Sciatic nerve (tissue), 2 donors: Measurements from ENCODE around the gene TSHZ1. TPM values are rescaled to one million over a fixed set of nuclear protein-coding genes. Genes with fewer than 3 reads are reported as not detected.

Experiments used
- ATAC-seq: fragments of 200-7000 bp; cut with Tn5 transposase; one replicate; pipeline ENCODE4 v1.9.1; 2020; ENCODE audit warnings: mild to moderate bottlenecking, moderate library complexity
- DNase-seq: peaks from one replicate; pipeline ENCODE4 v3.0.0-alpha.2; 2020; ENCODE audit warnings: low spot score
- intact Hi-C: fragments of 100-400 bp; cut with DNase I; formaldehyde crosslinking; loops from one replicate; pipeline ENCODE4 v1.14.2; 2022
- total RNA-seq: library from RNA; stranded (reverse); fragmentation: NEBNext Ultra II Directional; extraction: Animal tissue kit (Norgen Biotek cat#: 25700); gene quantifications from one replicate; pipeline ENCODE4 v1.2.1, GENCODE V29; 2021
- donor health status: DM: no; HTN: no; CAD: no.
- donor health status: DM: no; HTN: no; CAD: no.

The TSHZ1 gene, protein sequence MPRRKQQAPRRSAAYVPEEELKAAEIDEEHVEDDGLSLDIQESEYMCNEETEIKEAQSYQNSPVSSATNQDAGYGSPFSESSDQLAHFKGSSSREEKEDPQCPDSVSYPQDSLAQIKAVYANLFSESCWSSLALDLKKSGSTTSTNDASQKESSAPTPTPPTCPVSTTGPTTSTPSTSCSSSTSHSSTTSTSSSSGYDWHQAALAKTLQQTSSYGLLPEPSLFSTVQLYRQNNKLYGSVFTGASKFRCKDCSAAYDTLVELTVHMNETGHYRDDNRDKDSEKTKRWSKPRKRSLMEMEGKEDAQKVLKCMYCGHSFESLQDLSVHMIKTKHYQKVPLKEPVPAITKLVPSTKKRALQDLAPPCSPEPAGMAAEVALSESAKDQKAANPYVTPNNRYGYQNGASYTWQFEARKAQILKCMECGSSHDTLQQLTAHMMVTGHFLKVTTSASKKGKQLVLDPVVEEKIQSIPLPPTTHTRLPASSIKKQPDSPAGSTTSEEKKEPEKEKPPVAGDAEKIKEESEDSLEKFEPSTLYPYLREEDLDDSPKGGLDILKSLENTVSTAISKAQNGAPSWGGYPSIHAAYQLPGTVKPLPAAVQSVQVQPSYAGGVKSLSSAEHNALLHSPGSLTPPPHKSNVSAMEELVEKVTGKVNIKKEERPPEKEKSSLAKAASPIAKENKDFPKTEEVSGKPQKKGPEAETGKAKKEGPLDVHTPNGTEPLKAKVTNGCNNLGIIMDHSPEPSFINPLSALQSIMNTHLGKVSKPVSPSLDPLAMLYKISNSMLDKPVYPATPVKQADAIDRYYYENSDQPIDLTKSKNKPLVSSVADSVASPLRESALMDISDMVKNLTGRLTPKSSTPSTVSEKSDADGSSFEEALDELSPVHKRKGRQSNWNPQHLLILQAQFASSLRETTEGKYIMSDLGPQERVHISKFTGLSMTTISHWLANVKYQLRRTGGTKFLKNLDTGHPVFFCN (N-terminal part only)
- total RNA-seq = 25.4 TPM

DNA sequence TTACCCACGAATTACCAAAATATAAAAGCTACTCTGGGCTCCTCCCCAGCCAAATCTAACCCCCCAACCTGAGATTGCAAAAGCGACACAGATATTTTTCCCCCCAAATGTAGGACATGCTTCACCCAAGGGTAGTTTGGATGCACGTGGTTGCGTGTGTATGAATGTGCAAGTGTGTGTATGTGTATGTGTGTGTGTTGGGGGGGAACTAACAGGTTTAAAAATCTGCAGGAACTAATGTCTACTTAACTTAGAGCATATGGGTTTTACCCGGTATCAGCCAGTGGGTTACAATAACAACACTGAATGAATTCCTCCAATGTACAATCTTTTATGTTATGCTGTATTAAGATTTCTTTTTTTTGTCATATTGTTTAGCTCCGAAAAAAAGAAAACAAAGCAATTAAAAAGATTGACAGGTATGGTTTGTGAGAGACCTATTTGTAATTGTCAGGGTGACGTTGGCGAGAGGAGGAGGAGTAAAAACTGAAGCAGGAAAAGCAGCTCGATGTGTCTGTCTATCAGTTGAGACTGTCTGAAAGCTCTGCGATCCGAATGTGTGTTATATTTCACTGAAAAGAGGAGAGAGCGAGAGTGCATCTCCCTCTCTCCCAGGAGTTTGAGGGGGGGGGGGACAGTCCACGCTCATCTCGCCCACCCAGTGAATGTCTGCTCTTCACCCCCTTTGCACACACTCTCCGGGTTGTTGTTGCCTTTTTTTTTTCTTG lies at the start of gene TSHZ1:
TSHZ1 (plus strand) TSS at position 524 of the 728 bp plus-strand sequence. CDS start 1,080 bp downstream, outside the sequence.
- DNase-seq (peak; percentile 69), ATAC-seq (peak; percentile 84)
- intact Hi-C loops = no loop called here

DNA sequence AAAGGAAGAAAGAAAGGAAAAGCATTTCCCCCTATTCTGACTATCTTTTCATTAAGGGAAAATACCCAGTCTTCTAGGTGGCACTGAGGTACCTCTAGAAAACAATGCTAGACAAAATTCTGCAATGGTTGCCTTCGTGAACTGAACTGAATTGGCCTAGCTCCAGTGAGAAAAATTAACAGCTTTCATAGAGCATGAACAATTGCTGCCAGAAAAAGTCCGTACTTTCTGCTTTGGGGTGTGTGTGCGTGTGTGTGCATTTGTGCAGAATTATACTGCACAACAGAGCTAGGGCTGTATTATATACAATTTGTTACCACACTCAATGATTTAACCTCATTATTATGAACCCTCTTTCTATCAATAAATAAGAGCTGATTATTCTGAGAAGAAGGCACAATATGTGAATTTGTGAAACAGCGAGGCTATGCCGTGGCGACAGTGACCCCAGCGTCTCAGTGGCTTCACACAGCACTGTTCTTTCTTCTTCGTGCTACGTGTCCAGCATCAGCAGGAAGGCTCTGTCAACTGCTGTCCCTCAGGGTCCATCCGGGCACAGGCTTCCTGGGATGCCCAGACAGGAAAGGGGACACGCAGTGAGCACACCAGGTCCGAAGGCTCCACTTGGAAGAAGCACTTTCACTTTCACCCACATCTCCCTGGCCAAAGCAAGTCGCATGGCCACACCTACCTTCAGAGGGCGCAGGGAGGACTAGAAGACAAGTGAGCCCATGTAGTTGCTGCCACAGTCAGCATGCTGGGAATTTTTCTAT lies 49.2 kb upstream of the TSHZ1 start:
- no peak for DNase-seq
- intact Hi-C loops = no loop called here
- ATAC-seq = peak; percentile 49

DNA sequence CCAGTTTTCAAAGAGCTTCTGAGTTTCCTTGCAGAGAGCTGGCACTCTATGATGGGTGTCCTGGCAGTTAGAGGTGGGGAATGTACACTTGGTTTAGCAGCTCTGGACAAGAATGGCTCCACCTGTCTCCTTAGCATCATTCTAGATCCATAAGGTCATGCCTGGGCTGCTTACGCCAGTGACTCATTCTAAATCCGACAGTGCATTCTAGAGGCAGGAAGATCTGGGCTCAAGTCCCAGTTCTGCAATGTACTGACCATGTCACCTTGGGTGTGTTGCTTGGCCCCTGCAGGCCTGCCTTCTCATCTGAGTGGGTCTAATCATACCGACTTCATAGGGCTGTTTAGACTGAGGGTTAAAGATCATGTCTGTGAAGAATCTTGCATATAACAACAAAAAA lies 48.1 kb upstream of the TSHZ1 start:
- DNase-seq (no peak), ATAC-seq (no peak)
- intact Hi-C loops = no loop called here

DNA sequence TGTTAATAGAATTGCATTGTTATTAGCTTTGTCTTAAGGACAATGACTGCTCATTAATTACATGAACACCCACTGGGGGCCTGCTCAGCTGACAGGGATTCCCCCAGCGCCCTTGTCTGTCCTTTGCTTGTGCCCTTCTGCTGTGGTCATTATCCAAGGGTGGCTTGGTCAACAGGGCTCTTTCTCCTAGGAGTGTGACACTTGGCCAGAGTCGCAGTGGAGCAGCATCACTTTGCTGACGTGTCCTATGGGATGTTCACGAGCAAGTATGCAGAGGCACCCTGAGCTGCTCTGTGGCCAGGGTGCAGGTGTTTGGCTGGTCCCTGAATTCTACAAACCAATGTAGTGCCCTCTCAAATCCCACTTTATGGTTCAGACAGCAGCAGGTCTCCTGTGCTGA lies 47.6 kb upstream of the TSHZ1 start:
- ATAC-seq = no peak
- no peak for DNase-seq
- intact Hi-C loops = no loop called here

DNA sequence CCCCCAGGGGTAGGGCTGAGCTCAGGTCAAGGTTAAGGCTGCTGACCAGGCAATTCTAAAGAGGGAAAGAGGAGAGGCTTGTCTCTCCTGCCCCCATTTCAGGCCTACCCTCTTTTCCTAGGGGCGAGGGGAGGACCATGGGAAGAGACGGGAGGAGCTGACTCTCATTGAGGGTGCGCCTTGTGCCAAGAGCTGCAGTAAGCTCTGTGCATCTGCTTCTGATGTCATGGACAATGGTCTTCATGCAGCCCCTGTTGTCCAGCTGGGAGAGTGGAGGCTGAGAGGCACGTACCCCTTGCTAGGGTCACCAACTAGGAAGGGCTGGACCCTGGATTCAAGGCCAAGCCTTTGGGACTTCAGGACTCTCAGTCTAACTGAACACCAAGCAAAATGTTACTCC lies 46.9 kb upstream of the TSHZ1 start:
- ATAC-seq (no peak), DNase-seq (no peak)
- intact Hi-C loops = no loop called here

DNA sequence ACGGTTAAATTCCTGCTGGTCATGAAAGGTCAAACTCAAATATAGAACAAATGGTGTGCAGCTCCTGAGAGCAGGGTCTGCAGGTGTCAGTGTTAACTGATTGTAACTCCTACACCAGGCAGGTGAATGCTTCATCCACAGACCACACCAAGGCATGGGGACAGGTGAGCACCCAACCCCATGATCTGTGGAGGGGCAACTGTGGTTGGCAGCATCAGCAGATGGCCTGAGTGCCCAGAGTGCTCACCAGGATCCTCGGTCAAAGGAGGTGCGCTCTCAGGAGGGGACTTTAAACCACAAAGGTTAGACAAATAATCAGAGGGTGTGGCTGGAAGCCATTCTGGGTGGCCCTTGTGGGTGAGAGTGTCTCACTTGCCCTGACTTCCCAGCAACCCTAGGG lies 46.1 kb upstream of the TSHZ1 start:
- ATAC-seq = no peak
- intact Hi-C loops = no loop called here
- no peak for DNase-seq

DNA sequence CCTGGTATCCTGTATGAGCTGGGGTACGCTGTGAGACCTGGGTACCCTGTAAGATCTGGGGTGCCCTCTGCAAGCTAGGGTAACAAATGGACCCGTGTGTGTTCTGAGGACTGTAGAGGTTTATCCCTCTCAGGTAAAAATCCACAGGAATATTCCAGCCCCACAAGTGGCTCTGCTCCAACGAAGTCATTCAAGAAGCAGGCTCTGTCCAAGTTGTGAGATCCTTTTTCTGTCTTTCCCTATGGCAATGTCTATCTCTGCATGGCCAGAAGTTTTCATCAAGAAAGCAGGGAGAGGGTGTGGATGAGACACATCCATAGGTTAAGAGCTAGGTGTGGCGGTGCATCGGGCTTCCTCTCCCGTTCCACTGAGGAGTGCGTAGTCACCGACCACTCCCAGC lies 44.7 kb upstream of the TSHZ1 start:
- DNase-seq = no peak
- intact Hi-C loops = no loop called here
- no peak for ATAC-seq

DNA sequence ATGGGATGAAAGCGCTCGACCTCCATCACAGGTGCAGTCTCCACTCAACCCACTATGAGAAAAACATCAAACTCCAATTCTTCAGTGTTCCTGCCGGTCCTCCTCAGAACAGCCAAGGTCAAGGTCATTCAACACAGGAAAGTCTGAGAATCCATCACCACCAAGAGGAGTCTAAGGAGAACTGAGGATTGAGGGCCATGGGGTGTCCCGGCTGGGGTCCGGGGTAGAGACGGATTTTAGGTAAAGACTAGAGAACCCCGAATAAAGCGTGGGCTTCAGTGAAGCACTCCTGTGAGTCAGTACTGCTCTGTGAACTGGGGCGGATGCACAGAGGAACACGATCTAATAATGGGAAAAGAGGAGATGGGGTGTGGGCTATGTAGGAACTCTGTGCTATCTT lies 43.5 kb upstream of the TSHZ1 start:
- DNase-seq (no peak), ATAC-seq (no peak)
- intact Hi-C loops = no loop called here

DNA sequence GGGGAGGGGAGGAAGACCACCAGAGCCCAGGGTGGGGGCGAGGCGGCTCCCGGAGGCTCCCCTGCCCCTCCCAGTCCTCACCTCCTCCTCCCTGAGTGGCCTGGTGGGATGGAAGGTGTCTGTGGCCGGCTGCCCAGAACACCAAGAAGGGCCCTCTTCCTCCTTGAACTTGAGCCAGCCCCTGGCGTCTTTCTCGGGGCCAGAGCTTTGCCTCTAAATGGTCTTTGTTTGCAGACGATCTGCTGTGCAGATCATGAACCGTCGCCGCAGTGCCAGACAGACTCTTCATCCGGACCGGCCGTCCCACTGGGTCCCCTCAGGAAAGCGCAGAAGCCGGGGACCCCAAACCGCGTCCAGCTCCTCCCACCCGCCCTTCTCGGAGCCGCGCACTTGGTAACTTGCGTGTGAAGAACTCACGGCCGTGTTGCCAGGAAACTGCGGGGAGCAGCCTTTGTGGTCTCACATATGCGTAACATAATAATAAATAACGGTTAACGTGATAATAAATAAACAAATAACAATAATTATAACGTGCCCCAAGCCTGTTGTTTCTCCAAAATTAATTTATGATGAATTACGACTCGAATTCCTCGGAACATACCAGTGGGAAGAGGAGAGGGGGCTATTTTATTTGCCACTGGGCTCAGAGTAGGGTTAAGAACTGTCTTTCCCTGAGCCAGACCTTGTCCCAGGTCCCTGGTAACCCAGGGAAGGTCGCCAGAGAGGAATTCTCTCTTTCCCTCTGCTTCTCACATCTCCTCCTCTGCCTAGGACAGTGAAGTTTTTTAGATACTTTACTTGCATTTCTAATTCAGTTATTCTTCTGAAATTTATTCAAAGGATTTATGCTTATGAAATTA lies 42.6 kb upstream of the TSHZ1 start:
- no peak for ATAC-seq
- intact Hi-C loops = no loop called here

DNA sequence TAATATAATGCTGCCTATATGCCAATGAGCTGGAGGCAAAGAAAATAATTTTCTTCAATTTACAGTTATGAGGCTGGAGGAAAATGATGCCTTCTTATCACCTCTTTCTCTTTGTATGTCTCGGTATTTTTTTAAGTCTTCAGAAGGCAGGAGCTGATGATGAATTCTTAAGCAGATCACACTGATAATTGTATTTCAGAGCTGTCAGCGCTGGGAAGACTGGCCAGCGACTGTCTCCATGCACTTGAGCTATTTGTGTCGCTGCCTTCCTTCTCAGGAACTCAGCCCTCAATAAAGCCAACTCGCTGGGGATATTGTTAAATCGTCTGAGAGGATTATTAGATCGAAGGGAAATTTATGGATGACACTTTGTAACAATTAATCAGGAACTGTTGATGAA lies 42.0 kb upstream of the TSHZ1 start:
- ATAC-seq = no peak
- no peak for DNase-seq
- intact Hi-C loops = no loop called here

More for the DNA sequence above, 42.6 kb upstream of the TSHZ1 start:
- no peak for DNase-seq

DNA sequence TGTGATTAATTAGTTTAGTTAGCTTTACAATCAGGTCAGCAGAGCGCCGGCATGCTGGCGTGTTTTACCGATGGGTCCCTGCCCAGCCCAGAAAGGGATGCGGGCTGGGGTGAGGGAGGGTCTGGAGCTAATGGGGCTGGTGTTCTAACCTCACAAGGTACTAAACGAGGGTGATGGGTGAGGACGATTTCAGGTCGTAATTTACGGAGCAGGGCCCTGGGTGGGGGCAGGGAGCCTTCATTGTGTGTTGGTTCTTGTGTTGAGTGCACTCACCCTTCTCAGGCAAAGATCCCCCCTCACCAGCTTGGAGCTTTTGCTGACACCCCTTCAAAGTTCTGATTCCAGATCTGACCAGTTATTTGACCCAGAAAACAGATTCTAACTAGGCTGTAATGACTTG lies 41.2 kb upstream of the TSHZ1 start:
- intact Hi-C loops = no loop called here
- no peak for ATAC-seq

DNA sequence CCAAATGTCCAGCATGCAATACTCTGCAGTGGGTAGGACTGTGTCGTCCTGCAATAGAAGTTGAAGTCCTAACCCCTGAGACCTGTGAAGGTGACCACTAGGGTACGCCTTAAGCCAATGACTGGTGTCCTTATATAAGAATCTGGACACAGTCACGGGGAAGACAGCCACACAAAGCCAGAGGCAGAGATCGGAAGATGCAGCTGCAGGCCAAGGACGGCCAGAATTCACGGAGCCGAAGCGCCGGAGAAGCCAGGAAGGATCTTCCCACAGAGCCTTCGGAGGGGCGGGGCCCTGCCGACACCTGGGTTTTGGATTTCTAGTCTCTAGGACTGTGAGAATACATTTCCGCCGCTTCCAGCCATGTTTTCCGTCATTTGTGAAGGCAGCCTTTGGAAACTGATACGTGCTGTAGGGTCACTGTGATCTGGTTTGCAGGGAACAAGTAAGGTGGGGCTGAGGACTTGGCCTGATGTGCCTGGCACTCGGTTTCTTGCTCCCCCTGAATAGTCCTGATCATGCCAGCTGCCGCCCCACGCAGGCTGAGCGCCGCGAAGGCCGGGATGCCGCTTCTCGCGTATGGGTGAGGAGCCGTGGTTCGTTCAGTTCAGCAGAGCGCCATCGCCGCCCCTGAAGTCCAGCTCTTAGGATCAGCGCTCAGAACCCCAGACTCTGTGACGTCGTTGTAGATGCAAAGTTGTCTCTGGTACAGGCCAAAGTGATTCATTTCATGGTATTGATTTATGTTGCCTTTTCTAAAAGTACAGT lies 40.4 kb upstream of the TSHZ1 start:
- DNase-seq (no peak), ATAC-seq (no peak)
- intact Hi-C loops = no loop called here

More for the DNA sequence above, 41.2 kb upstream of the TSHZ1 start:
- no peak for DNase-seq

DNA sequence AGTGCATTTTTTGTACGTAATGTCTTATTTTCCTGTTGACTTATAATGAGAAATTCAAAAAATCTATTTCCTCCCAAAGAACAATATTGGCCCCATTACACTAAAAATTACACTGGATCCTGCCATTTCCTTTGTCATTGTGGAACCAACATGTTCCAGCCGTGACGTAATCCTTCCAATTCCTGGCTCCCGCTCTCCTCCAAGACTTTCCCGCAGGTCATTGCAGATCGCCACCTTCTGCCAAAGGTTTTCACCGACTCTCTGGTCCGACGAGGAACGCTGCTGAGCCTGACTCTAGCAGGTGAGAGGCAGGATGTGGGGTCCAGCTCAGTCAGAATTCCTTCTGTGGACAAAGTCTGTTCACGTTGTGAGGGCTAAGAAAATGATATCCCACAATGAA lies 39.7 kb upstream of the TSHZ1 start:
- intact Hi-C loops = no loop called here
- ATAC-seq (no peak), DNase-seq (no peak)

DNA sequence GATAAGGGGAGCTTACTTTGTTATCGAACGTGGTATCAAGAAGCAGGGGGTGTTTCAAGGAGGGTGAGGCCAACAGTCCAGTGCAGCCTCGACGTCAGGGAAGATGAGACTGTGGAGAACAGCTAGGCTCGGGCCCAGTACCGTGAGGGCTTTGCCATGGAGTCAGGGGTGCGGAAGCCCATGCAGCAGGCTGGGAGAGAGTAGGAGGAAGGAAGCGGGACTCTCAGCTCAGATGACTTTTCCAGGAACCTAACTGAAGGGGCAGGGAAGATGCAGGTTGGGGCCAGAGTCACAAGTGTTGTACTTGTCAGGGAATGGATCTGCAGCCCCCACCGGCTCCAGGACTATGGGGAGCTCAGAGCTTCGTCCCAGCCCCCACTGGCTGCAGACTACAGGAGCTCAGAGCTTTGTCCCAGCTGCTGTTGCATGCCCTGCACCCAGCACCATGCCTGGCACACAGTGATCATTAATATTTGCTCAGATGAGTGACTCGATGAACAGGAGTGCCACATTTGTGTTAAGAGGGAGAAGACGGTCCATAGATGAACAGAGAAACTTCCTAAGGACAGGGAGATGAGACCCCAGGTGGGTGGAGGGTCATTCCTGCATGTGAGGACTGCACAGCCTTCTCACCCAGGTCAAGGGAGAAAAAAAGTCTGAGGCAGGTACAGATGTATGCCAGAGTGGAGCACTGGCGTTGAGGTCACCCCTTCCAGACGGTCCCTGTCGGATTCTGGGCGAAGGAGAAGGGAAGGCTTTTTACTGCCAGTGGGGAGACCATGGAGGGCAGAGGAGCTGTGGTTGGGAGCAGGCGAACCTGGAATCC lies 38.1 kb upstream of the TSHZ1 start:
- DNase-seq = no peak
- no peak for ATAC-seq
- intact Hi-C loops = no loop called here

DNA sequence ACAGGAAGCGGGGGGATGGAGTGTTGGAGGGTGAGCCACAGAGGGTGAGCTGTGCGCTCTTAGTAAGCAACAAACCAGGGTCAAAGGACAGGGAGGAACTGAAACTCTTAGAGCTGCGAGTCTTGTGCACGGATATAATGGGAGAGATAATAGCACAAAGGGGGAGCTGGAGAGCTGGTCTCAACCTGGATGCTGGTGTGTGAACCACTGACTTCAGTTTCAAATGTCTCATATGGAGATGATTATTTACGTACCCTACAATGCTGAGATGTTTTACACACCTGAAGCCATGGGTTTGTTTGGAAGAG lies 37.5 kb upstream of the TSHZ1 start:
- intact Hi-C loops = no loop called here
- ATAC-seq = peak; percentile 20

DNA sequence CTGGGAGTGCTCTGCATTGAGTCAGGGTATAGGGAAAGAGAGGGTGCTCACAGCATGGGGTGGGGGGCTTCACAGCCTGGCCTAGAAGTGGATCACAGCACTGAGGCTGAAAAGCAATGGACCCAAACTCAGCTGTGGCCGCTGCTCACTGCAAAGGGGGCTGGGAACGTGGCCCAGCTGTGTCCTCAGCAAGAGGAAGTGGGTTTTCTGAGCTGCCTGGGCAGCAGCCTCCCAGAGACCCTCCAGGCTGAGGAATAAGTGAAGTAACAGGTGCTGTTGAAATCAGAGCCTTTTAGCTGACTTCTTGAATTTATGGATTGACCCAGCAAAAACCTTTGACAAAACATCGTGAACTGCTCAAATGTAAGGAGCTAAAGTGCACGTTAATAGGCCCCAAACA lies 36.9 kb upstream of the TSHZ1 start:
- DNase-seq (no peak), ATAC-seq (no peak)
- intact Hi-C loops = no loop called here

More for the DNA sequence above, 37.5 kb upstream of the TSHZ1 start:
- DNase-seq = no peak
